Panc1 (cell line): ENCODE data around the gene PPP1R1B. TPM values are rescaled to one million over a fixed set of nuclear protein-coding genes. Genes with fewer than 3 reads are reported as not detected.
A peak's percentile ranks its signal among the peaks of the same experiment; 100 is the strongest.

ENCODE experiments used
- ATAC-seq: fragments of 200-7000 bp; cut with Tn5 transposase; 2 replicates; pipeline ENCODE4 v1.9.1; 2020; ENCODE audit warnings: mild to moderate bottlenecking, moderate library complexity
- BruUV-seq: library from RNA; stranded (reverse); fragments of 400-500 nt; replicated peaks from 2 replicates; lab custom pipeline; 2021; lab: Mats Ljungman, UMichigan
- CTCF ChIA-PET: fragments of 300-600 bp; sonication (Branson Sonifier 250); formaldehyde crosslinking; loops from one replicate; lab custom pipeline; 2022; ENCODE audit warnings: antibody characterized with exemption; lab: Charles Lee
- POLR2A ChIA-PET: fragments of 300-600 bp; sonication (Branson Sonifier 250); formaldehyde crosslinking; loops from one replicate; lab custom pipeline; 2022; ENCODE audit warnings: antibody characterized with exemption; lab: Charles Lee
- DNase-seq: peaks from one replicate; pipeline ENCODE4 v3.0.0-alpha.2; 2010; ENCODE audit warnings: low read depth, low spot score
- H3K27ac ChIP-seq: 2 replicates; pipeline ENCODE4 v1.5.1; 2011; ENCODE audit warnings: mild to moderate bottlenecking, low read length, inconsistent platforms
- H3K27me3 ChIP-seq: fragments of 200-500 bp; sonication (Bioruptor generic); 2 replicates; pipeline ENCODE4 v1.6.0; 2014; ENCODE audit warnings: low read length, inconsistent platforms; ENCODE audit not compliant: control insufficient read depth, insufficient read depth
- H3K36me3 ChIP-seq: fragments of 200-500 bp; sonication (Bioruptor generic); 2 replicates; pipeline ENCODE4 v1.5.1; 2014; ENCODE audit warnings: inconsistent platforms, mild to moderate bottlenecking, low read length, moderate library complexity; ENCODE audit not compliant: control insufficient read depth, insufficient read depth
- H3K4me1 ChIP-seq: 2 replicates; pipeline ENCODE4 v1.5.1; 2011; ENCODE audit warnings: inconsistent platforms, mild to moderate bottlenecking, low read length, moderate library complexity; ENCODE audit not compliant: control insufficient read depth, insufficient read depth
- H3K4me3 ChIP-seq, 2 experiments: 2 replicates each; pipeline ENCODE4 v1.5.1; 2011 to 2012; ENCODE audit warnings: low read depth in 2 of 2, low read length in 2 of 2, mild to moderate bottlenecking in 2 of 2, inconsistent platforms in 1 of 2, moderate library complexity in 1 of 2
- H3K9me3 ChIP-seq: fragments of 200-500 bp; sonication (Bioruptor generic); 2 replicates; pipeline ENCODE4 v1.5.1; 2014; ENCODE audit warnings: low read depth, mild to moderate bottlenecking, inconsistent platforms, low read length, moderate library complexity; ENCODE audit not compliant: control insufficient read depth, insufficient read depth
- CTCF ChIP-seq: fragments of 450-650 bp; IDR thresholded peaks from 2 replicates; pipeline ENCODE4 v1.5.1; 2017; ENCODE audit warnings: mild to moderate bottlenecking
- POLR2AphosphoS5 ChIP-seq: IDR thresholded peaks from 2 replicates; pipeline ENCODE4 v1.6.1; 2012; ENCODE audit warnings: mild to moderate bottlenecking, low read depth, low read length, moderate library complexity
- REST ChIP-seq, 2 experiments: IDR thresholded peaks; 2 replicates each; pipeline ENCODE4 v1.6.1; 2011 to 2012; ENCODE audit warnings: low read depth in 2 of 2, control low read depth in 1 of 2, low read length in 1 of 2, mild to moderate bottlenecking in 1 of 2, moderate library complexity in 1 of 2; ENCODE audit not compliant: insufficient read depth in 1 of 2
- SIN3A ChIP-seq: IDR thresholded peaks from 2 replicates; pipeline ENCODE4 v1.6.1; 2012; ENCODE audit warnings: low read depth, mild to moderate bottlenecking, low read length, moderate library complexity, borderline replicate concordance; ENCODE audit not compliant: insufficient read depth
- TCF7L2 ChIP-seq: IDR thresholded peaks from 2 replicates; pipeline ENCODE4 v1.6.1; 2011; ENCODE audit warnings: mild to moderate bottlenecking, low read depth, low read length, inconsistent platforms
- in situ Hi-C: cut with HindIII; loops from 2 replicates; pipeline ENCODE4 v1.10.0; 2016; ENCODE audit warnings: low sequenced_read_pairs, low pct_unique_long_range_greater_than_20kb
- intact Hi-C: fragments of 100-400 bp; cut with micrococcal nuclease; formaldehyde crosslinking; loops from one replicate; pipeline ENCODE4 v1.10.0; 2022; ENCODE audit not compliant: unreplicated experiment
- total RNA-seq: library from RNA; stranded (reverse); gene quantifications from one replicate; pipeline ENCODE4 v1.2.1, GENCODE V29; 2021; ENCODE audit not compliant: unreplicated experiment

PPP1R1B gene
- total RNA-seq, 1 experiment from 2014 or later, result 45.7 TPM

- no peaks in the 10 kb centered on the region for H3K36me3 ChIP-seq
- in situ Hi-C loops, result no loop called here
- intact Hi-C loops, result loop anchor here (5.0 kb wide), 1 partner anchor 50 kb away; no protein-coding TSS in a partner anchor
- TF ChIP-seq TCF7L2, result no peak
- TF ChIP-seq REST (IDR thresholded peaks at IDR 0.05; ENCODE audit: insufficient read depth in 1 of 2, low read depth in 2 of 2, low read length in 1 of 2), result 0 out of 4 replicates have a peak, but pooled peaks of 1 of the 2 experiments have one; percentile 24
- H3K9me3 ChIP-seq, result no peaks in the 10 kb centered on the region
- CTCF ChIA-PET, result interaction anchor here (0.6 to 2.5 kb wide), 4 partner anchors 41 to 51 kb away, joined by 3 to 11 read pairs (median 6); no protein-coding TSS in a partner anchor
- no peak for ATAC-seq
- no peak overlapping the region for H3K27ac ChIP-seq
- H3K4me1 ChIP-seq, result peaks cover 10% of the 10 kb centered on the region; the same call in 1 of the 2 replicates
- no peak for DNase-seq
- BruUV-seq, result TSS peak; percentile 76
- no peaks in the 10 kb centered on the region for H3K27me3 ChIP-seq
- POLR2A ChIA-PET, result no interaction called here
- H3K4me3 ChIP-seq, result no peak overlapping the region
Observed at GRCh38 chr17:39672522-39673334, 46.0 kb downstream of the PPP1R1B start.

- BruUV-seq, result no TSS peak
- Histone ChIP-seq H3K27me3 (no peaks in the 10 kb centered on the region), H3K9me3 (no peaks in the 10 kb centered on the region), H3K36me3 (no peaks in the 10 kb centered on the region), H3K4me3 (no peak overlapping the region), H3K27ac (no peak overlapping the region), H3K4me1 (peaks cover 8% of the 10 kb centered on the region; the same call in 1 of the 2 replicates)
- ChIA-PET POLR2A (no interaction called here), CTCF (interaction anchor here (0.6 to 1.1 kb wide), 2 partner anchors 40 to 52 kb away, joined by 4 to 8 read pairs; no protein-coding TSS in a partner anchor)
- no peak for ATAC-seq
- in situ Hi-C loops, result no loop called here
- no peak for DNase-seq
- intact Hi-C loops, result loop anchor here (5.0 kb wide), 1 partner anchor 51 kb away; no protein-coding TSS in a partner anchor
- TF ChIP-seq REST (IDR thresholded peaks at IDR 0.05; ENCODE audit: insufficient read depth in 1 of 2, low read depth in 2 of 2, low read length in 1 of 2) (no peak), SIN3A (no peak), POLR2AphosphoS5 (no peak), TCF7L2 (no peak), CTCF (no peak)
Observed at GRCh38 chr17:39673335-39674081, 46.8 kb downstream of the PPP1R1B start.
